A549 (cell line): ENCODE data around the gene NKAIN2. TPM values are rescaled to one million over a fixed set of nuclear protein-coding genes. Genes with fewer than 3 reads are reported as not detected.

Source experiments
- ATAC-seq, 2 experiments: fragments of 200-7000 bp in 1 of 2; fragments of >200 bp in 1 of 2; cut with Nextera tagmentation in 1 of 2; cut with Tn5 transposase in 1 of 2; 3 replicates each; pipeline versions ENCODE4 v1.8.0 to v1.9.1; 2018 to 2020; ENCODE audit warnings: mild to moderate bottlenecking in 1 of 2, moderate library complexity in 1 of 2
- CTCF ChIA-PET: fragments of 300-600 bp; sonication (Branson Sonifier 250); formaldehyde crosslinking; extraction: SDS; loops from one replicate; lab custom pipeline; 2021; ENCODE audit warnings: antibody characterized with exemption, inconsistent platforms; lab: Yijun Ruan, JAX
- POLR2A ChIA-PET: fragments of 350-600 bp; formaldehyde crosslinking; extraction: SDS; loops from one replicate; lab custom pipeline; 2021; ENCODE audit warnings: antibody characterized with exemption, inconsistent platforms; lab: Yijun Ruan, JAX
- DNase-seq, 2 experiments: peaks; one replicate each; pipeline versions ENCODE4 v3.0.0 to v3.0.0-alpha.2; 2011 to 2016; ENCODE audit warnings: low read depth in 1 of 2, low spot score in 1 of 2
- FAIRE-seq: peaks from 2 replicates; lab custom pipeline; 2011; peaks lifted over from hg19 to GRCh38; lab: Jason Lieb, UNC
- H3K27ac ChIP-seq, 2 experiments: fragments of >200 bp; sonication (Bioruptor Twin); formaldehyde crosslinking; 3 replicates each; pipeline ENCODE4 v1.5.1; 2016 to 2017
- H3K4me1 ChIP-seq: fragments of >200 bp; sonication (Bioruptor Twin); formaldehyde crosslinking; 3 replicates; pipeline ENCODE4 v1.6.1; 2016
- H3K4me2 ChIP-seq: fragments of >200 bp; sonication (Bioruptor Twin); formaldehyde crosslinking; 3 replicates; pipeline ENCODE4 v1.6.1; 2016
- H3K4me3 ChIP-seq: fragments of >200 bp; sonication (Bioruptor Twin); formaldehyde crosslinking; 3 replicates; pipeline ENCODE4 v1.5.1; 2016
- H3K9me3 ChIP-seq: fragments of >200 bp; sonication (Bioruptor Twin); formaldehyde crosslinking; 3 replicates; pipeline ENCODE4 v1.6.1; 2016
- BHLHE40 ChIP-seq: IDR thresholded peaks from 2 replicates; pipeline ENCODE4 v1.6.1; 2012; ENCODE audit warnings: low read depth, low read length, inconsistent platforms
- EHF ChIP-seq: fragments of 250-450 bp; sonication (Bioruptor Pico); IDR thresholded peaks from 2 replicates; pipeline ENCODE4 v1.5.0; 2020; ENCODE audit warnings: mild to moderate bottlenecking
- ELK1 ChIP-seq: fragments of 150-350 bp; IDR thresholded peaks from 2 replicates; pipeline ENCODE4 v1.6.1; 2014; ENCODE audit warnings: low read depth, mild to moderate bottlenecking, low read length
- ESRRA ChIP-seq: fragments of 150-350 bp; IDR thresholded peaks from 2 replicates; pipeline ENCODE4 v1.6.1; 2014; ENCODE audit warnings: mild to moderate bottlenecking, low read length, borderline replicate concordance
- HES2 ChIP-seq: fragments of >200 bp; sonication (Bioruptor Twin); formaldehyde crosslinking; IDR thresholded peaks from 2 replicates; pipeline ENCODE4 v1.6.1; 2016
- HEYL ChIP-seq: fragments of 250-450 bp; sonication (Bioruptor Pico); IDR thresholded peaks from 2 replicates; pipeline ENCODE4 v1.8.0; 2021; ENCODE audit warnings: mild to moderate bottlenecking, moderate library complexity
- JUN ChIP-seq, 2 experiments: fragments of >200 bp; sonication (Bioruptor Twin); formaldehyde crosslinking; IDR thresholded peaks; 2 replicates in 1 of 2; 3 replicates in 1 of 2; pipeline ENCODE4 v1.6.1; 2016 to 2017
- JUNB ChIP-seq: fragments of >200 bp; sonication (Bioruptor Twin); formaldehyde crosslinking; IDR thresholded peaks from 2 replicates; pipeline ENCODE4 v1.6.1; 2016
- KDM5A ChIP-seq: fragments of 200-600 bp; sonication (generic); IDR thresholded peaks from 2 replicates; pipeline ENCODE4 v1.6.1; 2016; ENCODE audit warnings: antibody characterized with exemption, mild to moderate bottlenecking
- MAFK ChIP-seq: fragments of 450-650 bp; IDR thresholded peaks from 2 replicates; pipeline ENCODE4 v1.6.1; 2014; ENCODE audit not compliant: partially characterized antibody
- MAX ChIP-seq: IDR thresholded peaks from 2 replicates; pipeline ENCODE4 v1.6.1; 2012
- MAZ ChIP-seq: fragments of 150-350 bp; IDR thresholded peaks from 2 replicates; pipeline ENCODE4 v1.6.1; 2014; ENCODE audit warnings: antibody characterized with exemption, low read depth, low read length, borderline replicate concordance
- RAD21 ChIP-seq, 2 experiments: fragments of >200 bp in 1 of 2; sonication (Bioruptor Twin) in 1 of 2; formaldehyde crosslinking in 1 of 2; IDR thresholded peaks in 1 of 2; conservative IDR thresholded peaks in 1 of 2; 2 replicates in 1 of 2; 3 replicates in 1 of 2; pipeline ENCODE4 v1.6.1; 2012 to 2018; ENCODE audit warnings: inconsistent platforms in 1 of 2
- RCOR1 ChIP-seq: fragments of 150-350 bp; IDR thresholded peaks from 2 replicates; pipeline ENCODE4 v1.6.1; 2014; ENCODE audit warnings: antibody characterized with exemption, low read length, low read depth
- REST ChIP-seq: fragments of 200-600 bp; sonication (generic); IDR thresholded peaks from 2 replicates; pipeline ENCODE4 v1.6.1; 2016; ENCODE audit warnings: antibody characterized with exemption, mild to moderate bottlenecking, moderate library complexity
- SREBF2 ChIP-seq: fragments of 450-650 bp; IDR thresholded peaks from 2 replicates; pipeline ENCODE4 v1.6.1; 2014; ENCODE audit warnings: mild to moderate bottlenecking, moderate library complexity
- ZNF302 ChIP-seq: fragments of 250-450 bp; sonication (Bioruptor Pico); IDR thresholded peaks from 2 replicates; pipeline ENCODE4 v1.9.0; 2021; ENCODE audit warnings: inconsistent platforms, mild to moderate bottlenecking, moderate library complexity
- WGBS: methylation state at CpG from one replicate; pipeline ENCODE4 v1.1.6; 2017; ENCODE audit errors: missing lambda C conversion rate; 5-methylcytosine and 5-hydroxymethylcytosine counted together
- polyA plus RNA-seq, 4 experiments: library from polyadenylated mRNA; depleted of rRNA in 3 of 4; stranded (reverse); fragments of >200 nt; fragmentation: RNase III in 1 of 4; extraction: RNeasy Plus Mini Kit Qiagen cat#74134 plus additional on column Dnase treatment in 1 of 4; gene quantifications; 2 replicates in 3 of 4; 3 replicates in 1 of 4; pipeline ENCODE4 v1.2.3, GENCODE V29; 2011 to 2017
- TF ChIP-seq, protein P1 (sequence below): fragments of 250-450 bp; sonication (Bioruptor Pico); IDR thresholded peaks from 2 replicates; pipeline ENCODE4 v1.5.0; 2021; ENCODE audit warnings: mild to moderate bottlenecking, moderate library complexity, borderline replicate concordance
- TF ChIP-seq, protein P2 (sequence below): fragments of 250-450 bp; sonication (Bioruptor Pico); IDR thresholded peaks from 2 replicates; pipeline ENCODE4 v1.5.0; 2020; ENCODE audit warnings: low read depth, mild to moderate bottlenecking, moderate library complexity

The NKAIN2 gene
- polyA plus RNA-seq, 2 of the 4 experiments (the other 2 are of a cell fraction): not detected

DNA sequence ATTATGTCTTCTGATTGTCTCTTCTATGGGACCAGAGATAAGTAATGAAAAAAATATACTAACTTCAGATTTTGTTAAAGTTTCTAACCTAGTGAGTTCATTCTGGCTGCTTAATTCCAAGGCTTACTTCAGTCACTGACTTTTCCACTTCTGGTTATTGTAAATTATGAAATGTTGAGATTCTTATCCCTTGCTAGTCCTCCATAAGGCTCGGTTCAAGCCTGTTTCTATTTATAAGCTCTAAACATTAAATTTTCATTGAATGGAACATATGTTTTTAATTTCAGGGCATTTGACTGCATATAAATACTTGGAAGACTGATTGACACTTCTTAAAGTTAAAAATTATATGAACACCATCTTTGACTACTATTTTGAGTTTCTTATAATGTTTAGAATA is 23.6 kb upstream of the NKAIN2 start:
- ATAC-seq: no peak
- no peak for FAIRE-seq
- H3K4me3 ChIP-seq: no peak overlapping the region
- POLR2A ChIA-PET: no interaction called here
- WGBS: 4% methylated on average over 1 of the region's 1 CpG
- TF ChIP-seq JUNB (no peak), SREBF2 (no peak), RAD21 (conservative IDR thresholded peaks at IDR 0.05 in 1 of 2, IDR thresholded peaks at IDR 0.05 in 1 of 2) (no peak), MAZ (no peak), ELK1 (no peak), ZNF302 (CRISPR knock-in tag) (no peak), REST (no peak), ESRRA (no peak), EHF (no peak), RCOR1 (no peak), JUN (IDR thresholded peaks at IDR 0.05) (no peak), HEYL (CRISPR knock-in tag) (no peak), BHLHE40 (no peak), HES2 (no peak), MAX (no peak)
- TF ChIP-seq, protein P1, sequence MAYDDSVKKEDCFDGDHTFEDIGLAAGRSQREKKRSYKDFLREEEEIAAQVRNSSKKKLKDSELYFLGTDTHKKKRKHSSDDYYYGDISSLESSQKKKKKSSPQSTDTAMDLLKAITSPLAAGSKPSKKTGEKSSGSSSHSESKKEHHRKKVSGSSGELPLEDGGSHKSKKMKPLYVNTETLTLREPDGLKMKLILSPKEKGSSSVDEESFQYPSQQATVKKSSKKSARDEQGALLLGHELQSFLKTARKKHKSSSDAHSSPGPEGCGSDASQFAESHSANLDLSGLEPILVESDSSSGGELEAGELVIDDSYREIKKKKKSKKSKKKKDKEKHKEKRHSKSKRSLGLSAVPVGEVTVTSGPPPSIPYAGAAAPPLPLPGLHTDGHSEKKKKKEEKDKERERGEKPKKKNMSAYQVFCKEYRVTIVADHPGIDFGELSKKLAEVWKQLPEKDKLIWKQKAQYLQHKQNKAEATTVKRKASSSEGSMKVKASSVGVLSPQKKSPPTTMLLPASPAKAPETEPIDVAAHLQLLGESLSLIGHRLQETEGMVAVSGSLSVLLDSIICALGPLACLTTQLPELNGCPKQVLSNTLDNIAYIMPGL: no peak
- TF ChIP-seq, protein P2, sequence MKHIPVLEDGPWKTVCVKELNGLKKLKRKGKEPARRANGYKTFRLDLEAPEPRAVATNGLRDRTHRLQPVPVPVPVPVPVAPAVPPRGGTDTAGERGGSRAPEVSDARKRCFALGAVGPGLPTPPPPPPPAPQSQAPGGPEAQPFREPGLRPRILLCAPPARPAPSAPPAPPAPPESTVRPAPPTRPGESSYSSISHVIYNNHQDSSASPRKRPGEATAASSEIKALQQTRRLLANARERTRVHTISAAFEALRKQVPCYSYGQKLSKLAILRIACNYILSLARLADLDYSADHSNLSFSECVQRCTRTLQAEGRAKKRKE (CRISPR knock-in tag): no peak
- H3K27ac ChIP-seq: no peak overlapping the region
- DNase-seq: no peak
- no peak overlapping the region for H3K4me2 ChIP-seq
- CTCF ChIA-PET: no interaction called here
- no peaks in the 10 kb centered on the region for H3K9me3 ChIP-seq
- no peaks in the 10 kb centered on the region for H3K4me1 ChIP-seq

DNA sequence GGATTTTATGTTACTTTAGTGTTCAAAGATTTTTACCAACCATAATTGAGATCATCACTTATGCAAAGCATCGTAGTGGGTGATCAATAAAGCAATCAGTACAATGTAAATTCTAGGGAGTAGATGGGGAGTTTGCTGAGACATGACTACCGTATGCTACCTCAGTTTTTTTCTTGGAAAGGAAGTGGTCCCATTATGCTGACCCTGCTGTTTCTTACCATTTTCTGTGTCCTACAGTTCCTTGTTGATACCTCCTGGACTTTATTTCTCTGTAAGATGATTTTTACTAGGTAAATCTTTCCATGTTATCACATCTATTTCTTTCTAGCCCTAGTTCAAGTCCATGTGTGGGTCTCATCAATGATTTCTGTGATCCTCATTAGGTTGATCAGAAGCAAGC is 19.3 kb upstream of the NKAIN2 start:
- Histone ChIP-seq H3K4me1 (no peaks in the 10 kb centered on the region), H3K9me3 (no peaks in the 10 kb centered on the region), H3K4me2 (no peak overlapping the region), H3K27ac (no peak overlapping the region), H3K4me3 (no peak overlapping the region)
- DNase-seq: no peak
- ATAC-seq: no peak
- 7% methylated on average over 2 of the region's 2 CpGs for WGBS
- FAIRE-seq: no peak
- ChIA-PET POLR2A (no interaction called here), CTCF (no interaction called here)
- TF ChIP-seq KDM5A (no peak), MAFK (peak; percentile 38)
